Esophagus muscularis mucosa (tissue), 4 donors: ENCODE measurements around the gene FAM227A. TPM values are rescaled to one million over a fixed set of nuclear protein-coding genes. Genes with fewer than 3 reads are reported as not detected.

ENCODE experiments used
- DNase-seq: peaks from one replicate; pipeline ENCODE4 v3.0.0-alpha.2; 2017; ENCODE audit errors: extremely low spot score
- H3K27ac ChIP-seq, 4 donors: fragments of 200-600 bp; sonication (generic); replicated peaks in 1 of 4; 1 replicate in 3 of 4; 2 replicates in 1 of 4; pipeline ENCODE4 v1.5.1; 2016 to 2019; ENCODE audit warnings: mild to moderate bottlenecking in 1 of 4
- H3K27me3 ChIP-seq, 4 donors: fragments of 200-600 bp; sonication (generic); one replicate each; pipeline versions ENCODE4 v1.5.1 to v1.6.0; 2016 to 2019
- H3K36me3 ChIP-seq, 4 donors: fragments of 200-600 bp; sonication (generic); one replicate each; pipeline ENCODE4 v1.5.1; 2016 to 2019
- H3K4me1 ChIP-seq, 4 donors: fragments of 200-600 bp; sonication (generic); one replicate each; pipeline ENCODE4 v1.5.1; 2016 to 2019
- H3K4me3 ChIP-seq, 4 donors: fragments of 200-600 bp; sonication (generic); 1 replicate in 2 of 4; 2 replicates in 2 of 4; pipeline ENCODE4 v1.5.1; 2016 to 2019; ENCODE audit warnings: mild to moderate bottlenecking in 4 of 4, moderate library complexity in 1 of 4
- H3K9me3 ChIP-seq, 4 donors: fragments of 200-600 bp; sonication (generic); 1 replicate in 3 of 4; 2 replicates in 1 of 4; pipeline ENCODE4 v1.5.1; 2016 to 2019
- CTCF ChIP-seq, 3 experiments: fragments of 200-600 bp in 2 of 3; fragments of 450-650 bp in 1 of 3; sonication (generic) in 2 of 3; IDR thresholded peaks; one replicate each; pipeline ENCODE4 v1.5.1; 2017 to 2019; ENCODE audit warnings: antibody characterized with exemption in 3 of 3, mild to moderate bottlenecking in 2 of 3, moderate library complexity in 1 of 3
- EP300 ChIP-seq: sonication (generic); formaldehyde crosslinking; IDR thresholded peaks from one replicate; pipeline ENCODE4 v1.6.1; 2017; ENCODE audit warnings: antibody characterized with exemption
- POLR2A ChIP-seq: fragments of 450-650 bp; IDR thresholded peaks from one replicate; pipeline ENCODE4 v1.6.1; 2017; ENCODE audit warnings: antibody characterized with exemption, moderate library complexity, mild to moderate bottlenecking, low read depth
- POLR2AphosphoS5 ChIP-seq, 2 donors: sonication (generic); formaldehyde crosslinking; IDR thresholded peaks; one replicate each; pipeline ENCODE4 v1.6.1; 2017; ENCODE audit warnings: antibody characterized with exemption in 2 of 2
- WGBS: methylation state at CpG from one replicate; pipeline ENCODE4 v1.1.5; 2018; 5-methylcytosine and 5-hydroxymethylcytosine counted together
- intact Hi-C: fragments of 100-400 bp; cut with DNase I; formaldehyde crosslinking; loops from one replicate; pipeline ENCODE4 v1.15.1; 2023
- total RNA-seq, 4 donors: library from RNA; depleted of rRNA; stranded (reverse); fragments of >200 nt; gene quantifications; one replicate each; pipeline versions ENCODE4 v1.1.0 to v1.2.1, GENCODE V29; 2016

The FAM227A gene
- total RNA-seq, 4 donors from 2014 or later = 0.33 to 2.9 (median 0.86) TPM

- H3K4me1 ChIP-seq = peaks cover 49 to 80% (median 65%) of the 10 kb centered on the region in 4 donors
- peak overlapping the region; percentile 96 to 99 (median 98) for H3K27ac ChIP-seq
Observed at GRCh38 chr22:38696606-38697424, 40.6 kb upstream of the FAM227A start.

GRCh38 chr22:38694940-38695339, 38.7 kb upstream of the FAM227A start:
- Histone ChIP-seq H3K4me1 (peaks cover 48 to 72% (median 58%) of the 10 kb centered on the region in 4 donors), H3K4me3 (no peak overlapping the region), H3K36me3 (peaks cover 0 to 37% (median 20%) of the 10 kb centered on the region in 4 donors), H3K27ac (peak overlapping the region in 1 of 4 donors; percentile 99), H3K27me3 (no peaks in the 10 kb centered on the region), H3K9me3 (no peaks in the 10 kb centered on the region)
- intact Hi-C loops = no loop called here
- WGBS = 76% methylated on average over 3 of the region's 3 CpGs
- TF ChIP-seq POLR2A (no peak), EP300 (no peak), CTCF (IDR thresholded peaks at IDR 0.05) (no peak), POLR2AphosphoS5 (IDR thresholded peaks at IDR 0.05) (no peak)
- no peak for DNase-seq

More at GRCh38 chr22:38696606-38697424, 40.6 kb upstream of the FAM227A start:
- intact Hi-C loops = no loop called here
- DNase-seq = no peak
- H3K36me3 ChIP-seq = peaks cover 0 to 19% (median 9%) of the 10 kb centered on the region in 4 donors
- H3K4me3 ChIP-seq = peak overlapping the region in 3 of 4 donors; percentile 1 to 24 (median 19)
- no peaks in the 10 kb centered on the region for H3K27me3 ChIP-seq
- 25% methylated on average over 3 of the region's 3 CpGs for WGBS
- TF ChIP-seq POLR2A (no peak), POLR2AphosphoS5 (IDR thresholded peaks at IDR 0.05) (peak; percentile 25 to 44)
- no peaks in the 10 kb centered on the region for H3K9me3 ChIP-seq

GRCh38 chr22:38694049-38694448, 37.9 kb upstream of the FAM227A start:
- peaks cover 40 to 63% (median 52%) of the 10 kb centered on the region in 4 donors for H3K4me1 ChIP-seq
- H3K36me3 ChIP-seq = peaks cover 4 to 45% (median 26%) of the 10 kb centered on the region in 4 donors
- 83% methylated on average over 2 of the region's 2 CpGs for WGBS
- no peak overlapping the region for H3K27ac ChIP-seq
- no peaks in the 10 kb centered on the region for H3K27me3 ChIP-seq
- no peak overlapping the region for H3K4me3 ChIP-seq
- no peaks in the 10 kb centered on the region for H3K9me3 ChIP-seq
- DNase-seq = no peak
- intact Hi-C loops = no loop called here
- TF ChIP-seq POLR2A = no peak

GRCh38 chr22:38689651-38690050, 33.5 kb upstream of the FAM227A start:
- peaks cover 41 to 89% (median 70%) of the 10 kb centered on the region in 4 donors for H3K36me3 ChIP-seq
- peaks cover 0 to 19% (median 11%) of the 10 kb centered on the region in 4 donors for H3K4me1 ChIP-seq
- intact Hi-C loops = no loop called here
- H3K4me3 ChIP-seq = no peak overlapping the region
- no peaks in the 10 kb centered on the region for H3K9me3 ChIP-seq
- H3K27ac ChIP-seq = no peak overlapping the region
- 60% methylated on average over 1 of the region's 1 CpG for WGBS
- no peak for TF ChIP-seq POLR2A
- TF ChIP-seq POLR2AphosphoS5 (IDR thresholded peaks at IDR 0.05) = no peak
- no peak for DNase-seq
- H3K27me3 ChIP-seq = no peaks in the 10 kb centered on the region

GRCh38 chr22:38685761-38686160, 29.6 kb upstream of the FAM227A start:
- 100% methylated on average over 1 of the region's 1 CpG for WGBS
- Histone ChIP-seq H3K4me1 (peaks cover 18 to 22% (median 20%) of the 10 kb centered on the region in 4 donors), H3K36me3 (peaks cover 53 to 77% (median 69%) of the 10 kb centered on the region in 4 donors), H3K27me3 (no peaks in the 10 kb centered on the region), H3K9me3 (no peaks in the 10 kb centered on the region), H3K27ac (no peak overlapping the region), H3K4me3 (no peak overlapping the region)
- no peak for DNase-seq
- TF ChIP-seq CTCF (IDR thresholded peaks at IDR 0.05) (no peak), EP300 (no peak), POLR2AphosphoS5 (IDR thresholded peaks at IDR 0.05) (no peak), POLR2A (no peak)
- intact Hi-C loops = no loop called here

GRCh38 chr22:38684895-38685294, 28.7 kb upstream of the FAM227A start:
- intact Hi-C loops = no loop called here
- Histone ChIP-seq H3K4me3 (no peak overlapping the region), H3K9me3 (no peaks in the 10 kb centered on the region), H3K36me3 (peaks cover 53 to 69% (median 65%) of the 10 kb centered on the region in 4 donors), H3K4me1 (peaks cover 18 to 22% (median 20%) of the 10 kb centered on the region in 4 donors), H3K27me3 (no peaks in the 10 kb centered on the region), H3K27ac (no peak overlapping the region)
- WGBS = 92% methylated on average over 9 of the region's 9 CpGs
- TF ChIP-seq POLR2A (no peak), POLR2AphosphoS5 (IDR thresholded peaks at IDR 0.05) (no peak), EP300 (no peak), CTCF (IDR thresholded peaks at IDR 0.05) (no peak)
- DNase-seq = no peak
